T47D (cell line): Measurements from ENCODE around the gene DHCR7.

Source experiments
- DNase-seq, 2 experiments: peaks; one replicate each; pipeline versions ENCODE4 v3.0.0 to v3.0.0-alpha.2; 2011 to 2012; ENCODE audit warnings: low read depth in 1 of 2, low spot score in 1 of 2
- JUND ChIP-seq: IDR thresholded peaks from 2 replicates; pipeline ENCODE4 v1.6.1; 2012; ENCODE audit warnings: low read depth
- in situ Hi-C: cut with HindIII; loops from 2 replicates; pipeline ENCODE4 v1.10.0; 2016; ENCODE audit warnings: low sequenced_read_pairs, low pct_unique_long_range_greater_than_20kb

Gene DHCR7

DNA sequence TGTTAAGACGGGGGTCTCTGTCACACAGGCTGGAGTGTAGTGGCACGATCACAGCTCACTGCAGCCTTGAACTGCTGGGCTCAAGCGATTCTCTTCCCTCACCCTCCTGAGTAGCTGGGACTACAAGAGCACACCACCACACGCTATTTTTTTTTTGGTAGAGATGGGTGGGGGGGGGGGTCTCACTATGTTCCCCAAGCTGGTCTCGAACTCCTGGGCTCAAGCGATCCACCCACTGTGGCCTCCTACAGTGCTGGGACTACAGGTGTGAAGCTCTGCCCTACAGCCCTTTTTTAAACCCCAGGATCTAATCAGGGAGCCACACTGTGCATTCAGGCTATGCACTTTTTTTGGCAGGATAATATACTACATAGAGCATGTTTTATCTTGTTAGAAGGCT, 1.4 kb upstream of the DHCR7 start:
- in situ Hi-C loops: no loop called here
- no peak for DNase-seq
- no peak for TF ChIP-seq JUND

DNA sequence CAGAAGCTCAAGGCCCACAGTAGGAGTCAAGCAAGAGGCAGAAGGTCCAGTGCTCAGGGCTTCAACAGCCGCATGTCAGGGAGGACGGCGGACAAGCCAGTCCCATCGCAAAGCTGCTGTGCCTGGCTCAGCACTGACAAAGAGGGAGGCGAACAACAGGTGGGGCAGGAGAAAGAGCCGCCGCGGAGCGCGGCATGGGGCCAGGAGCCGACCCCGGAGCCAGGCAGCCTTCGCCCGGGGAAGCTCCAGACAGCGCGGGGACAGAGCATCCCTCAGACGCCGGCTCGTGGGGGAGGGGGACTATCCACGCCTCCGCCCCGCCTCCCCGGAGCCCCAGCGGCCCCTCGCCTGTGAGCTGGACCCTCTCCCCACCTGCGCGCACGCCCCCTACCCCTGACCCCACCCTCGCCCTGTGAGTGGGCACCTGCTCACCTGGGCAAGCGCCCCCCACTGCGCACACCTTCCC, 369 bp downstream of the DHCR7 start:
- TF ChIP-seq JUND: no peak

DNA sequence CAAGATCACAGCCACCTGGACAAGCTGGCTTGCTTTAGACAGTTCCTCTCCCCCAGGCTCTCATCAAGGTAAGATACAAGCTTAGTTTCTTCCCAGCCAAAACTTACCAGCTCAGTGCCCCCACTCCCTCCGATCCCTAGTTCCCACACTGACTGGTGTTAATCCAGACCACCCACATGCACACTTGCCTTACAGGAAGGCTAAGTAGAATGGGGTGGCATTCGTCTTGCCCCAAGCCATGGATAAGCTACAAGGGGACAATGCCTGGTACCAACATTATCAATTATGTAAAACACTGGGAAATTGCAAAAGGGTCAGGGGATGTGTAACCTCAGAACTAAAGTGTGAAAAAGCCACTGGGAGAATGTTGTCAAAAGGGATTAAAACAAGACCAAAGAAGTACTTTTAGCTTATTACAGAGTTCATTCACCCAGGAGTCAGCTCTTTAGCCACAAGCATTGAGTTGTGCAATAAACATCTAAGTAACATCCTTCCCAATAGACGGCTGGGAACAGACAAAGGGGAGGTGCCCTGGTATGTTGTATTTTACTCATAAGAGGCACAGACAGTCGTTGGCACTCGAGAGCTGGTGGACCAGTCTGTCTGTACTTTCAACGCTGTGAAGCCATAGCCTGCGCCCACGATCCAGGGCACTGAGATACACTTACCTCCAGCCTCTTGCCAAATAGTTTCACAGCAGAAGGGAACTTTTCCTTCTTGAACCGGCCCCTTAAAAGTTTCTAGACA, 1.1 kb downstream of the DHCR7 start:
- DNase-seq: peak; percentile 46 to 81
- in situ Hi-C loops: no loop called here

More for the DNA sequence above, 369 bp downstream of the DHCR7 start:
- in situ Hi-C loops: no loop called here
- peak in 1 of 2 experiments; percentile 35 for DNase-seq

DNA sequence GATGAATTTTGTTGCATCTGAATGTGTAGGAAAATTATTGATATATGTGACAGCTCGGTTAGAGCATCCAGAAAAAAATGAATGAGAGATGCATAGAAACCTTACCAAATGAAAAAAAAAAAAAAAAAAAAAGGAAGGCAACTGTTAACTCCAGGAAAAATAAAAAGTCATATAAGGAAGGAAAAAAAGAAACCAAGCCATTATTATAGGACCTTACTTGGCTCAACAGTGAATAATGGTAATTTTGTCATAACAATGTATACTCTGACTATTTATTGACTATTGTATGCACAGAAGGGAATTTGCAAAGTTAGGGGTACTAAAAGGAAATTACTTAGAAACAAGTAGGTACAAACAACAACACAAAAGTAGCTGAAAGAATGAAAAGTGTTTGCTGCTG, 2.0 kb downstream of the DHCR7 start:
- DNase-seq: no peak
- in situ Hi-C loops: no loop called here
- TF ChIP-seq JUND: no peak

More for the DNA sequence above, 1.1 kb downstream of the DHCR7 start:
- no peak for TF ChIP-seq JUND

DNA sequence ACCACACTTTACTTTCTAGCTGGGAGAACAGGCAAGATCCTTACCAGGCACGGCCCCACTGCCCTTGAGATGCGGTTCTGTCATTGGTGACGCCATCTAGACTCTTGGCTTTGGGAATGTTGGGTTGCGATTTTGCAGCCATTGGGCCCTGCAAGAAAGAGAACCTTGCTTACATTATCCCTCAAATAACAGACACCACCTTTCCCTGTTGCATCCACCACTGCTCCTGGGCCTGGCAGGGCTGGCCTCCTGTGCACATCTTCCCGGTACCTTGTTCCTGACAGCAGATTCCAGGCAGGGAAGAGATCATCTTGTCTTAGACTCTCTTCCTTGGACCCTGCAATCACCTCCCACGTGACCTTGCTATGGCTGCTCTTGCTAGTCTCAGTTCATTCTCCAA, 3.4 kb downstream of the DHCR7 start:
- in situ Hi-C loops: no loop called here
- TF ChIP-seq JUND: no peak

DNA sequence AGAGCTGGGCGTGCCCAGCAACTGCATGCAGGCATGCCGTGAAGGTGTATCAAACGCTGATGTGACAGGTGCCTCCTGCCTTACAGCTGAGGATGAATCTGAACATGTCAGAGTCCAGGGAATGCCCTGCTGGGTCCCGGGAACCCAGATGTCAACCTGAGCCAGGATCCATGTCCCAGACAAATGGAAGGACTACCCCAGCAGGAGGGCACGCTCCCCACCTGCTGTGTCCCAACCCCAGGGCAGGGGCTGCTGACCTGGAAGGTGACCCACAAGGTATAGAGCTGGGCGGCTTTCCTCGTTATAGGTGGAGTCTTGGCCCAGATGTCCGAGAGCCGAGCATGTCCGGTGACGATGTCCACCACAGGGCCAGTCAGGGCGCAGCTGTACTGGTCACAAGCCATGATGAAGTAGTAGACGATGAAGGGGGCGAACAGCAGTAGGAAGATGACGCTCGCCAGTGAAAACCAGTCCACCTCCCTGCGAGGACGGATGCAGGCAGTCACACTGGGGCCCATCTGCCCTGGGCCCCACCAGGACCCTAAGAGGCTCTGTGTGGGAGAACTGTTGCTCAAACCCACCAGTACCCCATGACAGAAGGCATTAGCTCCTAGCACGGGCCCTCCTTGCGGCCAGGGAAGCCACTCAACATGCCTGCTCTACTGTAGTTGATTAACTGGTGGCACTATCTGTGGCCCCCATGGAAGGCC, 4.3 kb downstream of the DHCR7 start:
- DNase-seq: no peak
- no peak for TF ChIP-seq JUND
- in situ Hi-C loops: no loop called here

More for the DNA sequence above, 3.4 kb downstream of the DHCR7 start:
- DNase-seq: no peak

DNA sequence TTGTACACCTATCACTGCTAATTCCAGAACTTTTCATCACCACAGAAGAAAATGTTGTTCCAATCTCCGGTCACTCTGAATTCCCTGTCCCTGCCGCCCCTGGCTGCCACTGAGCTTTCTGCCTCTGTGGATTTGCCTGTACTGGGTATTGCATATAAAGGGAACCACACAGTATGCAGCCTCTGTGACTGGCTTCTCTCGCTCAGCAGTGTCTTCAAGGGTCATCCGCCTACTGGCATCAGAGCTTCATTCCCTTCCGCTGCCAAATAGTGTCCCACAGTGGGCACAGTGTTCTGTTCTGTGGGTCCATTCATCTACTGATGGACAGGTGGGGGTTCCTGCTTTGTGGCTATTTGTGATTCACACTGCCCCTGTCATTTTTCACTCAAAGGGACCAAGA, 5.3 kb downstream of the DHCR7 start:
- in situ Hi-C loops: no loop called here
- no peak for DNase-seq
- TF ChIP-seq JUND: no peak

DNA sequence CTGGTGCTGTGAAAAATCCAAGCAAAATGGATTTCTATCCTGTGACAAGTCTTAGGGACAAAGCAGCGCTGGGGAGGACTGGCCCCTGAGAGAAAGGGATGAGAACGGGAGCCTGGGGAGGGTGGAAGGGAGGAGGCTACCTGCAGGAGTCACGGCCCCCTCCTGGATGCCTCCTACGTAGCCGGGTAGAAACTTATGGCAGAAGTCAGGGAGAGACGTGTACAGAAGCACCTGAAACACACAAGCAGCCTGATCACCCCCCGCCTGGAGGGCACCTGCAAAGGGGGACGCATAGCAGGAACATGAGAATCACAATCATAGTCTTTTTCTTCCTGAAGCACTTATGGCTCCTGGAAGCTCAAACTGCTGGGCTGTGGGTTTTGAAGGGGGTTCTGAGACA, 6.1 kb downstream of the DHCR7 start:
- in situ Hi-C loops: no loop called here
- no peak for DNase-seq
- TF ChIP-seq JUND: no peak

DNA sequence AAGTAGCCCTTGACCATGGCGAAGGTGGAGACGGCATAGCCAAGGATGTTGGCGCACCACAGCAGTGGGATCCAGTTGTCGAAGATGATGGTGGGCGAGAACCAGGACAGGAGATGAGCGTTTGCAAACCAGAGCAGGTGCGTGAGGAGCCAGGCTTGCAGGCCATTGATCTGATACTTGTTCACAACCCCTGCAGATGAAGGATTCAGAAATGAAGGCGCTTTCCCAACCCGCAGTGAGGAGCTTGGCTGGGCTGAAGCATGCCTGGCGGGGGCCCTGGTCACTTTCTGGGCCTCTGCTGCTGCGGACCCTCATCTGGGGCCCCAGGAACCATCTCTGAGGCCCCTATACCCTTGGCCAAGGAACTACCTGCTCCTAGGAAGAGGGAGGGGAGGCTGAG, 6.9 kb downstream of the DHCR7 start:
- DNase-seq: no peak
- in situ Hi-C loops: no loop called here
- no peak for TF ChIP-seq JUND

DNA sequence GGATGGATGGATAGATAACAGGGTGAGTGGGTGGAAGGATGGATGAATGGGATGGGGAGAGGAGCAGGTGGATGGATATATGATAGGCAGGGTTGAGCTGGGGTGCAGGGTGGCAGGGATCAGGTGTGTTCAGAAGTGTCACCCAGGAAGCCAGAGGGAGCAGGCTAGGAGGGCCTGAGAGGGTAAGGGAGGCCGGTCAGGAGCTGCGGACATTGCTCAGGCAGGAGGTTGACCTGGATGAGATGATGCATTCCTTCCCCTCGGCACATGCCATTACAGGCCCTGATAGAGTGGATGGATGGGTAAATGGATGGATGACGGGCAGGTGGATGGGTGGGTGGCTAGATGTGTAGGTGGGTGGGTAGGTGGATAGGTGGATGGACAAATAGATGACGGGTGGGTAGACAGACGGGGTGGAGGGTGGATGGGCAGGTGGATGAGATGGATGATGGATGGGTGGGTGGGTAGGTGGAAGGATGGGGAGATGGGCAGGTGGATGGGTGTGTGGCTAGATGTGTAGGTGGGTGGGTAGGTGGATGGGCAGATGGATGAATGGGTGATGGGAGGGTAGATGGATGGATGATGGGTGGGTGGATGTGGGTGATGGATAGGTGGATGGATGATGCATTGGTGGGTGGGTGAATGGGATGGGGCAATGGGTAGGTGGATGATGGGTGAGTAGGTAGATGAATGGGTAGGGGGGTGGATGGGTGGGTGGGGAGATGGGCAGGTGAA, 8.0 kb downstream of the DHCR7 start:
- in situ Hi-C loops: no loop called here
- no peak for DNase-seq
- TF ChIP-seq JUND: no peak

DNA sequence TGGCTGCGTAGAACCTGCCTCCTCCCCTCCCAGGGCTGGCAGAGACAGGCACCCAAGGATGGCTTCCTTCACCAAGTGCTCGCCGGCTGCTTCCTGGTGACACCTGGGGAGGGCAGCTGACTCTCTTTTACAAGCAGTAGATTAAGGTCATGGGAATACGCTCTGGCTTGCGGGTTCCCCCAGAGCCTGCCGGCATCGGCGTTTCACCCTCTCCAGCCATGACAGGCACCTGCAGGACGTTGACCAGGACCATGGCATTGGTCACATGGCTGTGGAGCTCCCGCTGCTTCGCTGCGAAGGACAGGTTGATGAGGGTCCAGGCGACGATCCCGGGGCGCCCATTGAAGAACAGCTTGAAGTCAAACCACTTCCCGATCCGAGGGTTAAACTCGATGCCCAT, 9.5 kb downstream of the DHCR7 start:
- no peak for TF ChIP-seq JUND
- no peak for DNase-seq
- in situ Hi-C loops: no loop called here

DNA sequence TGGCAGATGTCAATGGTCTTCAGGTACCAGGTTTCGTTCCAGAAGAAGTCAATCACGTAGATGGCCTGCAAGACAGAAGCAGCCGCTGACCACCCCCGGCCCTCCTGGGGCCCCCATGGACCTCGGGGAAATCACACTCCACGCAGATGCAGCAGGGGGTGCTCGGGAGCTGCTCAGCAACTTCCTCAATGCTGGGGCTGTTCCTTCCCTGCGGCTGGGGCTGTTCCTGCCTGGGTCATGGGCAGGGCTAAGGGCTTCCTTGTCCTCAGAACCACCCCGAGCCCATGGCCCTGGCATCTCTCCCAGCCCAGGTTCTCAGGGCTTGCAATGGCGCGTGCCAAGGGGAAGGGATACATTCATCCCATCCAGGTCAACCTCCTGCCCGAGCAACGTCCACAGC, 10.3 kb downstream of the DHCR7 start:
- in situ Hi-C loops: no loop called here
- no peak for DNase-seq
- no peak for TF ChIP-seq JUND

DNA sequence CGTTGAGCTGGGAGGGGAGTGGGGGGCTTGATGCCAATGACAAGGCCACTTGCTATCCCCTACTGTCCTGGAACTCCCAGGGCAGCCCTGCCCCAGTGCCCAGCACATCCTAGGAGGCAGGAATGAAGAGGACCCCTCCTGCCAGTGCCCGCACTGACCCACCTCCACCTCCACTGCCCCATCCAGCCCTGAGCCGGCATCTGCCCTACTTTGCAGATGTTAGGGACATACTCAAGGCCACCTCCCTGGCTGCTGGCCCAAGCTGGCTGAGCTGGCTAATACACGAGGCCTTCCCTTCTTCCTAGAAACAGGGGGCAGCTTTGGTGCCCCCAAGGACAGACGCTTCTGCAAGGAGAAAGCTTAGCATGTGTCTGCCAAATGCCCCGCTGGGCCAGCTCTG, 10.8 kb downstream of the DHCR7 start:
- no peak for DNase-seq
- TF ChIP-seq JUND: no peak
- in situ Hi-C loops: no loop called here
